SIG-M5 treated with dmso at 0.1 percent for 504 hours (cell line): ENCODE data around the gene LSM4.

Experiments
- DNase-seq: peaks from one replicate; lab custom pipeline; 2025; ENCODE audit not compliant: unreplicated experiment; lab: John Stamatoyannopoulos, UW

The LSM4 gene

GRCh38 chr19:18279266-18279515, 43.7 kb downstream of the LSM4 start:
- no peak for DNase-seq

- no peak for DNase-seq
Observed at GRCh38 chr19:18278521-18279265, 44.2 kb downstream of the LSM4 start.

GRCh38 chr19:18274781-18275356, 48.0 kb downstream of the LSM4 start:
- DNase-seq = no peak

GRCh38 chr19:18274219-18274780, 48.6 kb downstream of the LSM4 start, which contains the start of gene IQCN:
Gene IQCN (minus strand): TSS chr19:18274452. CDS start chr19:18269478, 4,974 bp downstream.
- DNase-seq = no peak

- no peak for DNase-seq
Observed at GRCh38 chr19:18273561-18274218, 49.2 kb downstream of the LSM4 start.

- no peak for DNase-seq
Observed at GRCh38 chr19:18271433-18271841, 51.4 kb downstream of the LSM4 start.

- DNase-seq = no peak
Observed at GRCh38 chr19:18270326-18270725, 52.5 kb downstream of the LSM4 start.

GRCh38 chr19:18269070-18269723, 53.7 kb downstream of the LSM4 start:
- no peak for DNase-seq

- no peak for DNase-seq
Observed at GRCh38 chr19:18266771-18267686, 55.8 kb downstream of the LSM4 start.

- DNase-seq = no peak
Observed at GRCh38 chr19:18265582-18265981, 57.3 kb downstream of the LSM4 start.

GRCh38 chr19:18264971-18265540, 57.8 kb downstream of the LSM4 start:
- DNase-seq = no peak

- DNase-seq = no peak
Observed at GRCh38 chr19:18264137-18264854, 58.6 kb downstream of the LSM4 start.

GRCh38 chr19:18263324-18264136, 59.3 kb downstream of the LSM4 start:
- DNase-seq = no peak

GRCh38 chr19:18262917-18263316, 60.0 kb downstream of the LSM4 start:
- no peak for DNase-seq

- no peak for DNase-seq
Observed at GRCh38 chr19:18262144-18262543, 60.7 kb downstream of the LSM4 start.

GRCh38 chr19:18261474-18261873, 61.4 kb downstream of the LSM4 start:
- DNase-seq = no peak

GRCh38 chr19:18259893-18260292, 63.0 kb downstream of the LSM4 start:
- no peak for DNase-seq

- no peak for DNase-seq
Observed at GRCh38 chr19:18257503-18258470, 65.1 kb downstream of the LSM4 start.
